MM.1S (cell line): ENCODE data around the gene DCBLD2.

Experiments used
- DNase-seq: peaks from one replicate; pipeline ENCODE4 v3.0.0-alpha.2; 2015
- H2AFZ ChIP-seq: fragments of 300-600 bp; sonication (generic); 2 replicates; pipeline ENCODE4 v1.6.0; 2016; ENCODE audit warnings: antibody characterized with exemption, low read length
- H3F3A ChIP-seq: fragments of 300-600 bp; sonication (generic); 2 replicates; pipeline ENCODE4 v1.6.1; 2016; ENCODE audit warnings: mild to moderate bottlenecking, antibody characterized with exemption, low read length, moderate library complexity, mixed read lengths; ENCODE audit not compliant: insufficient read depth
- H3K27ac ChIP-seq: fragments of 300-600 bp; sonication (generic); 2 replicates; pipeline ENCODE4 v1.5.1; 2016; ENCODE audit warnings: mild to moderate bottlenecking, low read length
- H3K27me3 ChIP-seq: fragments of 300-600 bp; sonication (generic); replicated peaks from 2 replicates; pipeline ENCODE4 v1.6.0; 2016; ENCODE audit warnings: low read length; ENCODE audit not compliant: insufficient read depth
- H3K36me3 ChIP-seq: fragments of 300-600 bp; sonication (generic); replicated peaks from 2 replicates; pipeline ENCODE4 v1.6.1; 2016; ENCODE audit warnings: mild to moderate bottlenecking, low read length, mixed read lengths; ENCODE audit not compliant: insufficient read depth
- H3K4me1 ChIP-seq: fragments of 300-600 bp; sonication (generic); 2 replicates; pipeline ENCODE4 v1.6.1; 2016; ENCODE audit warnings: low read length, mixed read lengths
- H3K4me2 ChIP-seq: fragments of 300-600 bp; sonication (generic); 2 replicates; pipeline ENCODE4 v1.6.0; 2016; ENCODE audit warnings: low read depth, low read length
- H3K4me3 ChIP-seq: fragments of 300-600 bp; sonication (generic); 2 replicates; pipeline ENCODE4 v1.5.1; 2016; ENCODE audit warnings: low read length, mixed read lengths
- H3K79me2 ChIP-seq: fragments of 300-600 bp; sonication (generic); 2 replicates; pipeline ENCODE4 v1.6.1; 2016; ENCODE audit warnings: mixed run types, low read length, mixed read lengths
- H3K9ac ChIP-seq: fragments of 300-600 bp; sonication (generic); 2 replicates; pipeline ENCODE4 v1.6.1; 2016; ENCODE audit warnings: low read length, mixed read lengths
- H3K9me2 ChIP-seq: fragments of 300-600 bp; sonication (generic); replicated peaks from 2 replicates; pipeline ENCODE4 v1.6.1; 2016; ENCODE audit warnings: mild to moderate bottlenecking, low read length, mixed read lengths; ENCODE audit not compliant: insufficient read depth
- H3K9me3 ChIP-seq: fragments of 300-600 bp; sonication (generic); replicated peaks from 2 replicates; pipeline ENCODE4 v1.6.1; 2016; ENCODE audit warnings: mild to moderate bottlenecking, low read length, mixed read lengths; ENCODE audit not compliant: insufficient read depth
- H4K20me1 ChIP-seq: fragments of 300-600 bp; sonication (generic); 2 replicates; pipeline ENCODE4 v1.6.1; 2016; ENCODE audit warnings: mild to moderate bottlenecking, low read length, moderate library complexity, mixed read lengths; ENCODE audit not compliant: insufficient read depth
- CTCF ChIP-seq: fragments of 300-600 bp; sonication (generic); IDR thresholded peaks from 2 replicates; pipeline ENCODE4 v1.5.1; 2016; ENCODE audit warnings: antibody characterized with exemption, low read length, mixed read lengths
- EZH2 ChIP-seq: fragments of 300-600 bp; sonication (generic); optimal IDR thresholded peaks from 2 replicates; pipeline ENCODE3; 2017; ENCODE audit warnings: low read depth, mild to moderate bottlenecking, antibody characterized with exemption, low read length, mixed read lengths
- EZH2phosphoT487 ChIP-seq: fragments of 300-600 bp; sonication (generic); IDR thresholded peaks from 2 replicates; pipeline ENCODE4 v1.6.1; 2018; ENCODE audit warnings: antibody characterized with exemption, low read length

DCBLD2 gene

GRCh38 chr3:98917608-98918007 is 16.1 kb upstream of the DCBLD2 start:
- Histone ChIP-seq H2AFZ (no peak overlapping the region), H3K9me3 (no peaks in the 10 kb centered on the region), H3K9ac (no peak overlapping the region), H3K4me2 (no peak overlapping the region), H3K27me3 (no peaks in the 10 kb centered on the region), H4K20me1 (no peaks in the 10 kb centered on the region), H3K9me2 (no peaks in the 10 kb centered on the region), H3K27ac (no peak overlapping the region), H3K79me2 (no peaks in the 10 kb centered on the region), H3K4me3 (no peak overlapping the region), H3F3A (no peaks in the 10 kb centered on the region), H3K36me3 (no peaks in the 10 kb centered on the region), H3K4me1 (no peaks in the 10 kb centered on the region)
- TF ChIP-seq CTCF (no peak), EZH2 (no peak)
- DNase-seq, result no peak

DNA sequence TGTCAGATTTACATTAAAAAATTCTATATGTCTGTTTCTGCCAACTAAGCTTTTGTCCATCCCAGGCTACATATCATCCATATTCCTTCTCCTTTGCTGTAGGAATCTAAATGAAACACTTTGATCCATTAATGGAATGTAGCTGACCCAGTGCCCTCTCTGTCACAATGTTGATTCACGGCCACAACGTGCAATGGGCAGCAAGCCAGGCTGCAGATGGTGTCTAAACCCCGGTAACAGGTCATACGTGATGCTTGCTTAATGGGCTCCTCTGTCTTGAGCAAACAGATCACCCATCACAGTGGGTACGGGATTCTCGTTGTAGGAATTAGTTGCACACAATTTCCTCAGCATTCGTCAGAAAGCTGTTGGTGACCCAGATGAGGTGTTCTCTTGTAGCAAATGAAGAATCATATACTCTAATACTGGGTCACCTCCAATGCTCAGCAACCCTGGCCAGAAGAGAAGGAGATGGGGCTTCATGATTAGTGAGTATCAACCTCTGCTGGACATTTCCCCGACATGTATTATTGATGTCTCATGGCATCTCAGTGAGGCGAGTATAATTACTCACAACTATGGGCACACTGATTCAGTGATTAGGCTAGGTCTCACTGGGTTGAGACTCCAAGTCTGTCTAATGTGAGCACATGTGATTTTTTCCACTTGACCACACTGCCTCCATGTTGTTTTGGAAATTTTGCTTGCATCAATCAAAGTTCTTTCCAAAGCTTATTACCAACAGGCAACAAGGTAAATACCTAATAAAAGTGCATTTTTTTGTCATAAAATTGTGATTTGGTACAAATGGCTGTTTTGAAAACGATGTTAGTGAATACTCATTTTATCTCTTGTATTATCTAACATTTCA is 12.9 kb upstream of the DCBLD2 start:
- Histone ChIP-seq H3K9me2 (no peaks in the 10 kb centered on the region), H2AFZ (no peak overlapping the region), H3K4me3 (no peak overlapping the region), H3K36me3 (no peaks in the 10 kb centered on the region), H3K79me2 (no peaks in the 10 kb centered on the region), H3F3A (no peaks in the 10 kb centered on the region), H3K27ac (no peak overlapping the region), H4K20me1 (no peaks in the 10 kb centered on the region), H3K4me1 (no peaks in the 10 kb centered on the region), H3K9ac (no peak overlapping the region), H3K9me3 (no peaks in the 10 kb centered on the region), H3K4me2 (no peak overlapping the region), H3K27me3 (no peaks in the 10 kb centered on the region)
- TF ChIP-seq EZH2, result no peak
- TF ChIP-seq EZH2phosphoT487, result no peak
- no peak for TF ChIP-seq CTCF
- DNase-seq, result no peak

- Histone ChIP-seq H3K27me3 (no peaks in the 10 kb centered on the region), H4K20me1 (no peaks in the 10 kb centered on the region), H3K27ac (no peak overlapping the region), H3K4me3 (no peak overlapping the region), H2AFZ (no peak overlapping the region), H3K9me2 (no peaks in the 10 kb centered on the region), H3K4me2 (no peak overlapping the region), H3K36me3 (no peaks in the 10 kb centered on the region), H3K9ac (no peak overlapping the region), H3F3A (no peaks in the 10 kb centered on the region), H3K79me2 (no peaks in the 10 kb centered on the region), H3K9me3 (no peaks in the 10 kb centered on the region), H3K4me1 (no peaks in the 10 kb centered on the region)
- no peak for TF ChIP-seq CTCF
- TF ChIP-seq EZH2phosphoT487, result no peak
- no peak for TF ChIP-seq EZH2
- no peak for DNase-seq
Measured at GRCh38 chr3:98912448-98912847, 11.0 kb upstream of the DCBLD2 start.
